ENCODE measurements around the gene RTCA. TPM values are rescaled to one million over a fixed set of nuclear protein-coding genes. Genes with fewer than 3 reads are reported as not detected.

Gene RTCA
- total and polyA plus RNA-seq, 4 donors: 11.2 to 18.9 (median 15.1) TPM

- TF ChIP-seq, protein P1, sequence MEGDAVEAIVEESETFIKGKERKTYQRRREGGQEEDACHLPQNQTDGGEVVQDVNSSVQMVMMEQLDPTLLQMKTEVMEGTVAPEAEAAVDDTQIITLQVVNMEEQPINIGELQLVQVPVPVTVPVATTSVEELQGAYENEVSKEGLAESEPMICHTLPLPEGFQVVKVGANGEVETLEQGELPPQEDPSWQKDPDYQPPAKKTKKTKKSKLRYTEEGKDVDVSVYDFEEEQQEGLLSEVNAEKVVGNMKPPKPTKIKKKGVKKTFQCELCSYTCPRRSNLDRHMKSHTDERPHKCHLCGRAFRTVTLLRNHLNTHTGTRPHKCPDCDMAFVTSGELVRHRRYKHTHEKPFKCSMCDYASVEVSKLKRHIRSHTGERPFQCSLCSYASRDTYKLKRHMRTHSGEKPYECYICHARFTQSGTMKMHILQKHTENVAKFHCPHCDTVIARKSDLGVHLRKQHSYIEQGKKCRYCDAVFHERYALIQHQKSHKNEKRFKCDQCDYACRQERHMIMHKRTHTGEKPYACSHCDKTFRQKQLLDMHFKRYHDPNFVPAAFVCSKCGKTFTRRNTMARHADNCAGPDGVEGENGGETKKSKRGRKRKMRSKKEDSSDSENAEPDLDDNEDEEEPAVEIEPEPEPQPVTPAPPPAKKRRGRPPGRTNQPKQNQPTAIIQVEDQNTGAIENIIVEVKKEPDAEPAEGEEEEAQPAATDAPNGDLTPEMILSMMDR (IDR thresholded peaks at IDR 0.05; ENCODE audit: low read depth, low read length, missing input control): no peak
- TF ChIP-seq RAD21 (IDR thresholded peaks at IDR 0.05): no peak
- no peak for TF ChIP-seq FOXA1 (IDR thresholded peaks at IDR 0.05)
- no peak for TF ChIP-seq ZBTB33 (IDR thresholded peaks at IDR 0.05)
- TF ChIP-seq SP1 (IDR thresholded peaks at IDR 0.05): no peak
- no peak for TF ChIP-seq TAF1 (conservative IDR thresholded peaks at IDR 0.05)
- no peak for TF ChIP-seq HNF4G (IDR thresholded peaks at IDR 0.05)
- no peak for TF ChIP-seq RXRA (IDR thresholded peaks at IDR 0.05)
Measured at GRCh38 chr1:100308777-100309176, 42.8 kb downstream of the RTCA start (continued).

DNA sequence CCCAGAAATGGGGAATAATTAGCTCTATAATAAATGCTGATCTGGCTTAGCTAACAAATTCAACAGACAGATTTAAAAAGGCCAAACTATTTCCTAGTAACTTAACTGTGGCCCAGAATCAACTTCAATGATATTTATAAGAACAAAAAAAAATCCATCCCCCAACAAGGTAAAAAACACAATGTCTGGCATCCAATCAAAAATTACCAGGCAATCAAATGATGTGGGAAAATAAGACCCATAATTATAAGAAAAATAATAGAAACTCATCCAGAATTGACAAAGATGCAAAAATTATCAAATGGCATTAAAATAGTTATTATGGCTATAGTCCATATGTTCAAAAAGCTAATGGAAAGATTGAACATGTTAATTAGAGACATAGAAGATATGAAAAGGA is 43.8 kb downstream of the RTCA start:
- Histone ChIP-seq H3K9me3 (ENCODE audit: control insufficient read depth in 4 of 4, low read length in 3 of 4) (no peaks in the 10 kb centered on the region), H3K27ac (ENCODE audit: low read depth in 1 of 2, low read length in 2 of 2) (no peak overlapping the region), H3K9ac (ENCODE audit: low read depth in 1 of 2, low read length in 2 of 2) (no peak overlapping the region), H3K4me3 (ENCODE audit: low read depth in 1 of 3, low read length in 3 of 3) (no peak overlapping the region), H3K4me1 (ENCODE audit: control insufficient read depth in 4 of 4, insufficient read depth in 4 of 4, low read length in 3 of 4) (no peaks in the 10 kb centered on the region), H3K36me3 (ENCODE audit: control insufficient read depth in 4 of 4, insufficient read depth in 3 of 4, low read depth in 1 of 4, low read length in 3 of 4) (no peaks in the 10 kb centered on the region), H3K27me3 (ENCODE audit: control insufficient read depth in 4 of 4, insufficient read depth in 4 of 4, low read length in 3 of 4) (no peaks in the 10 kb centered on the region)
- TF ChIP-seq HNF4G (IDR thresholded peaks at IDR 0.05): no peak
- no peak for TF ChIP-seq HNF4A (conservative IDR thresholded peaks at IDR 0.05)
- TF ChIP-seq ZBTB33 (IDR thresholded peaks at IDR 0.05): no peak
- no peak for TF ChIP-seq JUND (IDR thresholded peaks at IDR 0.05)
- TF ChIP-seq, protein P2, sequence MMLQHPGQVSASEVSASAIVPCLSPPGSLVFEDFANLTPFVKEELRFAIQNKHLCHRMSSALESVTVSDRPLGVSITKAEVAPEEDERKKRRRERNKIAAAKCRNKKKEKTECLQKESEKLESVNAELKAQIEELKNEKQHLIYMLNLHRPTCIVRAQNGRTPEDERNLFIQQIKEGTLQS (IDR thresholded peaks at IDR 0.05): no peak
- TF ChIP-seq EGR1 (IDR thresholded peaks at IDR 0.05; ENCODE audit: low read depth in 2 of 2): no peak
- TF ChIP-seq, protein P3, sequence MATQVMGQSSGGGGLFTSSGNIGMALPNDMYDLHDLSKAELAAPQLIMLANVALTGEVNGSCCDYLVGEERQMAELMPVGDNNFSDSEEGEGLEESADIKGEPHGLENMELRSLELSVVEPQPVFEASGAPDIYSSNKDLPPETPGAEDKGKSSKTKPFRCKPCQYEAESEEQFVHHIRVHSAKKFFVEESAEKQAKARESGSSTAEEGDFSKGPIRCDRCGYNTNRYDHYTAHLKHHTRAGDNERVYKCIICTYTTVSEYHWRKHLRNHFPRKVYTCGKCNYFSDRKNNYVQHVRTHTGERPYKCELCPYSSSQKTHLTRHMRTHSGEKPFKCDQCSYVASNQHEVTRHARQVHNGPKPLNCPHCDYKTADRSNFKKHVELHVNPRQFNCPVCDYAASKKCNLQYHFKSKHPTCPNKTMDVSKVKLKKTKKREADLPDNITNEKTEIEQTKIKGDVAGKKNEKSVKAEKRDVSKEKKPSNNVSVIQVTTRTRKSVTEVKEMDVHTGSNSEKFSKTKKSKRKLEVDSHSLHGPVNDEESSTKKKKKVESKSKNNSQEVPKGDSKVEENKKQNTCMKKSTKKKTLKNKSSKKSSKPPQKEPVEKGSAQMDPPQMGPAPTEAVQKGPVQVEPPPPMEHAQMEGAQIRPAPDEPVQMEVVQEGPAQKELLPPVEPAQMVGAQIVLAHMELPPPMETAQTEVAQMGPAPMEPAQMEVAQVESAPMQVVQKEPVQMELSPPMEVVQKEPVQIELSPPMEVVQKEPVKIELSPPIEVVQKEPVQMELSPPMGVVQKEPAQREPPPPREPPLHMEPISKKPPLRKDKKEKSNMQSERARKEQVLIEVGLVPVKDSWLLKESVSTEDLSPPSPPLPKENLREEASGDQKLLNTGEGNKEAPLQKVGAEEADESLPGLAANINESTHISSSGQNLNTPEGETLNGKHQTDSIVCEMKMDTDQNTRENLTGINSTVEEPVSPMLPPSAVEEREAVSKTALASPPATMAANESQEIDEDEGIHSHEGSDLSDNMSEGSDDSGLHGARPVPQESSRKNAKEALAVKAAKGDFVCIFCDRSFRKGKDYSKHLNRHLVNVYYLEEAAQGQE (IDR thresholded peaks at IDR 0.05): no peak
- no peak for TF ChIP-seq FOXA2 (IDR thresholded peaks at IDR 0.05)
- TF ChIP-seq, protein P1 (IDR thresholded peaks at IDR 0.05; ENCODE audit: low read depth, low read length, missing input control): no peak
- no peak for TF ChIP-seq GABPA (IDR thresholded peaks at IDR 0.05 in 1 of 2, conservative IDR thresholded peaks at IDR 0.05 in 1 of 2)
- DNase-seq (ENCODE audit: low spot score): no peak
